ENCODE results near the gene METTL27.
"Not testable (repeated sequence)": the region's sequence is repeated elsewhere in the genome, so short reads cannot be mapped to it uniquely, and the experiment has no call there.

Gene METTL27

GRCh38 chr7:73869011-73869798, 26.9 kb upstream of the METTL27 start:
- DNase-seq: no peak

GRCh38 chr7:73866446-73866767, 24.1 kb upstream of the METTL27 start:
- DNase-seq: no peak

- DNase-seq: no peak
Observed at GRCh38 chr7:73865738-73866445, 23.6 kb upstream of the METTL27 start.

- DNase-seq: no peak
Observed at GRCh38 chr7:73864981-73865711, 22.8 kb upstream of the METTL27 start.

DNA sequence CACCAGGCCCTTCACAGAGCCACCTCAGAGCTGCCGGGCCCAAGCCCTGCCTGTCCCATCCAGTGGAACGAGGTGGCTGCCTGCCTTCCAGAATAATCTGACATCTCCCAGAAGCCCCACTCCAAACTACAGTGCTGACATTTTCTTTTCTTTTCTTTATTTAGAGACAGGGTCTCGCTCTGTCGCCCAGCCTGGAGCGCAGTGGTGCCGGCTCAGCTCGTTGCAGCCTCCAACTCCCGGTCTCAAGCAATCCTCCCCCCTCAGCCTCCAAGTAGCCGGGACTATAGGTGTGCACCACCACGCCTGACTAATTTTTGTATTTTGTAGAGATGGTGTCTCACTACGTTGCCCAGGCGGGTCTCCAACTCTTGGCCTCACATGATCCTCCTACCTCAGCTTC, 19.0 kb upstream of the METTL27 start:
- DNase-seq: no peak

- no peak for DNase-seq
Observed at GRCh38 chr7:73860859-73861258, 18.5 kb upstream of the METTL27 start, which contains the start of gene TMEM270. Gene TMEM270, plus strand, starts transcription at chr7:73861159. Its CDS starts 36 bp downstream, at chr7:73861195.

GRCh38 chr7:73858807-73859206, 16.5 kb upstream of the METTL27 start:
- DNase-seq: no peak

- DNase-seq: no peak
Observed at GRCh38 chr7:73856941-73857340, 14.6 kb upstream of the METTL27 start.

- DNase-seq: no peak
Observed at GRCh38 chr7:73852500-73852899, 10.2 kb upstream of the METTL27 start.

DNA sequence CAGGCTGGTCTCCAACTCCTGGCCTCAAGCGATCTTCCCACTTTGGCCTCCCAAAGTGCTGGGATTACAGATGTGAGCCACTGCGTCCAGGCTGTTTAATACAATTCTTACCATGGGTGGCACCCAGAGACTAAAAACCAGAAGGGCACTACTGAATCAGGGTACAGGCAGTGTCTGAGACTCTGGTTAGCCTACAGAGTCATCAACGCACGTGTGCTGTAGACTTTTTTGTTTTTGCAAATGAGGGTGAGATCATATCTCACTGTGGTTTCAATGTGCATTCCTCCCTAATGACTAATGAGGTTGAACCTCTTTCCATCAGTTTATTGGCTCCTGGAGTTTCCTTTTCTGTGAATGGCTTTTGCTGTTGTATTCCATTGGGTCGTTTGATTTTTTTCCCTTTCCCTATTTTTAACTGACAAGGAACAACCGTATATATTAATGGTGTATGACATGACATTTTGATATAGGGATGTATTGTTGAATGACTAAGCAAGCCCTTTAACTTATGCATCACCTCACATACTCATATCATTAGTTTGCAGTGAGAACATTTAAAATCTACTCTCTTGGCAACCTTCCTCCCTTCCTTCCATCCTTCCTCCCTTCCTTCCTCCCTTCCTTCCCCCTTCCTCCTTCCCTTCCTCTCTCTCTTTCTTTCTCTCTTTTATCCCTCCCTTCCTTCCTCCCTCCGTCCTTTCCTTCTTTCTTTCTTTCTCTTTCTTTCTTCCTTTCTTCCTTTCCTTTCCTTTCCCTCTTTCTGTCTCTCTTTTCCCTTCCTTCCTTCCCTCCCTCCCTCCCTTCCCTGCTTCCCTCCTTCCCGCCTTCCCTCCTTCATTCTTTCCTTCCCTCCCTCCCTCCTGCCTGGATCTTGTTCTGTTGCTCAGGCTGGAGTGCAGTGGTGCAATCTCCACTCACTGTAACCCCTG, 9.4 kb upstream of the METTL27 start:
- no peak for DNase-seq

DNA sequence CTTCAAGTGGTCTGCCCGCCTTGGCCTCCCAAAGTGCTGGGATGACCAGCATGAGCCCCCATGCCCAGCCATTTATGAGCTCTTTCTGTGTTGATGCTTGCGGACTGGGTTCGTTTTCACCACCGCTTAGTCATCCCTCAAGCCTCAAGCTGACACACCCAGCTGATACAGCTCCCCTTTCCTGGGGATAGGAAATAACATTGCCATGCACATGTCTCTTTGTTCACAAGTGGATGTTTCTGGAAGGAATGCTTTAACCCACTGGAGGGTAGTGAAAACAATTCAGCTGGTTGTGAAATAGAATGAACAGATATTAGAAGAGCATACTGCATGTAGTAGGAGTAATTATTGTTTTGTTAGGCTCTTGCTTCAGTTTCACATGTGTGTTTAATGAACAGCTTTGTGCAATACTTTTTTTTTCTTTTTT, 8.5 kb upstream of the METTL27 start:
- no peak for DNase-seq

GRCh38 chr7:73847941-73848723, 5.8 kb upstream of the METTL27 start:
- DNase-seq: no peak

GRCh38 chr7:73845701-73846195, 3.4 kb upstream of the METTL27 start:
- not testable (repeated sequence) for DNase-seq

- no peak for DNase-seq
Observed at GRCh38 chr7:73844848-73845460, 2.6 kb upstream of the METTL27 start.

DNA sequence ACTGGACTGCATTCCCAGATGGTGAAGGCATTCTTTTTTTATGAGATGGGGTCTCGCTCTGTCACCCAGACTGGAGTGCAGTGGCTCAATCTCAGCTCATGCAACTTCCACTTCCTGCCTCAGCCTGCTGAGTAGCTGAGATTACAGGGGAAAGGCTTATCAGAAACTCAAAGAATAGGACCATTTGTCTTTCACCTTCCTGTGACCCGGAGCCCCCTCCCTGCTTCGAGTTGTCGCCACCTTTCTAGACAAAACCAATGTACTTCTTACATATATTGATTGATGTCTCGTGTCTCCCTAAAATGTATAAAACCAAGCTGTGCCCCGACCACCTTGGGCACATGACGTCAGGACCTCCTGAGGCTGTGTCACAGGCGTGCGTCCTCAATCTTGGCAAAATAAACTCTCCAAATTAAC, 1.8 kb upstream of the METTL27 start:
- no peak for DNase-seq

- no peak for DNase-seq
Observed at GRCh38 chr7:73841689-73842066, 638 bp downstream of the METTL27 start.

GRCh38 chr7:73840715-73841379, 1.5 kb downstream of the METTL27 start:
- DNase-seq: no peak

DNA sequence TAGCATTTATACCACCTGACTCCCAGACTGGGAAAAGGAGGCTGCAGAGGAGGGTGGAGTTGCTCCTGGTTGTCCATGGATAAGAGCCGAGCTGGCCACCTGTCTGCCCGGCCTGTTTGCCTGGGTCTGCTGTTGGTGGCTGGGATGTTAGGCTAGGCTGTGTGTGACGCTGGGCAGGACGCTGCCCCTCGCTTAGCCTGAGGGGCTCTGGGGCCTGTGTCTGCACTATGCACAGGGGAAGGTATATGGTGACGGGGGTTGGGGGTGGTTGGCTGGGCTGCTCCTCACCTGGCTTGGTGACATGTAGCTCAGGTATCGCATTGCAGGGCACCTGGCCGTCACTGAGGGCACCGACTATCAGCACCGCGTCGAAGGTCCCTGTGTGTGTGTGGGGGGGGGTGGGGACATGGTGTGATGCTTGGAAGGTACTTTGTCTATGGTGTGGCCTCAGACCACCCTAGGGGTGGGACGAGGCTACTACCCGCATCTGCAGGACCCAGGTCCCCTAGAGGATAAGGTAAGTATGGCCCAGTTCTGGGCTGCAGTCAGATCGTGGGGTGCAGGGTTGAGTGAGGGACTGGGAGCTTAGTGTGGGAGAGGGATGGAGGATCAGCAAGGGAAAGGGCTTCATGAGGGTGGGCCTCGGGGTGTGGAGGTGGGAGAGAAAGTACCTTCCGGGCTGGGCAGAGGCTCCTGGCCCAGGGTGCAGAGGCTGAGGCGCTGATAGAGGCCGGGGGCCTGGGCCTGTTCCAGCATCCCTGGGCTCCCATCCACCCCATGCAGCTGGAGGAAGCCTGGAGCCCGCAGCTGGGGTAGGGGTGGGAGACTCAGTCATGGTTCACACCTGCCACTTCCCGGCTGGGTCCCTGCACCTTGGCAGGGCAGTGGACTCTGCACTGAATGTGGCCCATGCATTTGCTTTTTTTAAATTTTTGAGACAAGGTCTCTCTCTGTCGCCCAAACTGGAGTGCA, 2.3 kb downstream of the METTL27 start:
- DNase-seq: no peak

DNA sequence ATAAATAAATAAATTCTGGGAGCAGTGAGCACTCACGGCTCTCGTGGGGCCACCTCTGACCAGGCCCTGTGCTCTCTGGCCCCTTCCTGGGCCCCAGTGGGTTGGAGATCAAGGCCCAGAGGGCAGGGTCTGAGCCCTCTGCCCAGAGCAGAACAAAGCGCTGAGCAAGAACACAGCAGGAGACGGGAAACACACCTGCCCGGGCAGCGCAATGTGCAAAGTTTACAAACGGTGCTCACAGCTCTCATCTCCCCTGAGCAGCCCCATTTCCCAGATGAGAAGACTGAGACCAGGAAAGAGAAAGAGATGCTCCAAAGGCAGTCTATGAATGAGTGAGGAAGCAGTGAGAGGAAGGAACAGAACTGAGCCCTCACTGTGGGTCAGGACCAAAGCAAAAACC, 3.0 kb downstream of the METTL27 start:
- no peak for DNase-seq

Data from activated gamma-delta T cell treated with Interleukin-2 at 50 U/mL for 16 hours (primary cell).